Upper lobe of left lung (tissue), 4 donors: ENCODE data around the gene NGB.

ENCODE experiments used
- EP300 ChIP-seq, 4 donors: sonication (generic); formaldehyde crosslinking; IDR thresholded peaks; one replicate each; pipeline ENCODE4 v1.5.1; 2017; ENCODE audit warnings: antibody characterized with exemption in 4 of 4, control low read depth in 2 of 4
- TF ChIP-seq, protein P1 (sequence below), 6 experiments: fragments of 450-650 bp in 4 of 6; fragments of 200-600 bp in 2 of 6; sonication (generic) in 2 of 6; IDR thresholded peaks; one replicate each; pipeline ENCODE4 v1.5.1; 2016 to 2019; ENCODE audit warnings: antibody characterized with exemption in 6 of 6

DNA sequence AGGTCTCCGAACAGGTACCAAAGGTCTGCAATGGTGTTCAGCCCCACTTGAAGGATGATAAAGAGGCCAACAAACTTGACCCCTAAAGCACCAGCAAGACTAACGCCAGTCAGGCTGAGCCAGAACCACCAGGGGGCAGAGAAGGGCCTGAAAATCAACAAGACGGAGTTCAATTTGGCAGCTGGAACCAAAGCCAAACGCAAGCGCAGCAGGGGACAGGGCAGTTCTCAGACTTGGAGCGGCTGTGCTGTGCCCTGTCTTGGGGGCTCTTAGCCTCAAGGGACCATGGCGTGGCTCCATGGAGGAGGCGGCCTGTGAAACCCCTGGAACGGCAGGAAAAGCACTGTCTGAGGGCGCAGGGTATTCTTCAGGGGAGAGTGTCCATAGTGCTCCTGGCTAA, 30.1 kb upstream of the NGB start:
- TF ChIP-seq, protein P1, sequence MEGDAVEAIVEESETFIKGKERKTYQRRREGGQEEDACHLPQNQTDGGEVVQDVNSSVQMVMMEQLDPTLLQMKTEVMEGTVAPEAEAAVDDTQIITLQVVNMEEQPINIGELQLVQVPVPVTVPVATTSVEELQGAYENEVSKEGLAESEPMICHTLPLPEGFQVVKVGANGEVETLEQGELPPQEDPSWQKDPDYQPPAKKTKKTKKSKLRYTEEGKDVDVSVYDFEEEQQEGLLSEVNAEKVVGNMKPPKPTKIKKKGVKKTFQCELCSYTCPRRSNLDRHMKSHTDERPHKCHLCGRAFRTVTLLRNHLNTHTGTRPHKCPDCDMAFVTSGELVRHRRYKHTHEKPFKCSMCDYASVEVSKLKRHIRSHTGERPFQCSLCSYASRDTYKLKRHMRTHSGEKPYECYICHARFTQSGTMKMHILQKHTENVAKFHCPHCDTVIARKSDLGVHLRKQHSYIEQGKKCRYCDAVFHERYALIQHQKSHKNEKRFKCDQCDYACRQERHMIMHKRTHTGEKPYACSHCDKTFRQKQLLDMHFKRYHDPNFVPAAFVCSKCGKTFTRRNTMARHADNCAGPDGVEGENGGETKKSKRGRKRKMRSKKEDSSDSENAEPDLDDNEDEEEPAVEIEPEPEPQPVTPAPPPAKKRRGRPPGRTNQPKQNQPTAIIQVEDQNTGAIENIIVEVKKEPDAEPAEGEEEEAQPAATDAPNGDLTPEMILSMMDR (IDR thresholded peaks at IDR 0.05), result peak; percentile 41 to 71 (median 58)
- TF ChIP-seq EP300 (IDR thresholded peaks at IDR 0.05), result no peak
